ENCODE measurements around the gene KAT2B. TPM values are rescaled to one million over a fixed set of nuclear protein-coding genes. Genes with fewer than 3 reads are reported as not detected.

Gene KAT2B
- total and polyA plus RNA-seq, 2 of the 8 experiments (the other 6 are each of a cell fraction or from before 2014, with no cell fraction given), result 0.24 to 0.91 TPM

DNA sequence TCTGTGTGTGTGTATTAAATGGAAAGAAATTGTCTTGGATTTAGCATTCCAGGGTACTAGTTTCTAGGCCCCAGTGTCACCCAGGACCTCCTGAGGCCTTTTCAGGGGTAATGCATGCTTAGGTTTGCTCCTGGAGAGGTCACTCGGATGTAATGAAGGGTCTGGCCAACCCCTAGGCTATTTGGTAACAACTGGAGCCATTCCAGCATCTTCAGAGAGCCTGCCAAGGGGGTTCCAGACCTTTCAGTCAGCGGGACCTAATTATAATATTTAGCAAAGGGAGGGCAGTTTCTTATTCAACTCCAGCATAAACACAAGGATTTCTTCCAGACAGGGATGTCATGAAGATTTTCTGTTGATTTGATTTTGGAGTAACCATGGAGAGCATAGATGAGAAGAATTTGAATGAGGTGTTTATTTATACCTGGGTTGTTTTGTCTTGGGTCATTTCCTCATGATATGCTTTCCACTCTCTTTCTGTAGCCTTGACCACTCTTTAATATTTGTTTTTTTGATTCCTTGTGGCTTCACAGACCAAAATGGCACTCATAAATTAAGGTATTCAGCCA, 17.4 kb downstream of the KAT2B start:
- no peak overlapping the region for H2BK20ac ChIP-seq (ENCODE audit: low read length)
- peaks cover 0 to 2% (median 0%) of the 10 kb centered on the region in 4 experiments; a peak in 1 of 7 replicates for H3K4me1 ChIP-seq (replicated peaks in 1 of 4; ENCODE audit: control insufficient read depth in 3 of 4, insufficient read depth in 4 of 4, low read length in 3 of 4)
- no peak overlapping the region for H2BK120ac ChIP-seq (replicated peaks; ENCODE audit: low read depth, low read length)
- no peak overlapping the region for H3K4ac ChIP-seq (replicated peaks; ENCODE audit: insufficient read length, low read depth, low read length)
- H3K9ac ChIP-seq (replicated peaks in 1 of 4; ENCODE audit: extremely low read depth in 1 of 4, low read depth in 3 of 4, low read length in 3 of 4), result no peak overlapping the region
- no peaks in the 10 kb centered on the region for H4K20me1 ChIP-seq (replicated peaks in 1 of 2; ENCODE audit: control insufficient read depth in 1 of 2, insufficient read depth in 2 of 2, low read length in 2 of 2)
- H3K4me3 ChIP-seq (ENCODE audit: extremely low read depth in 1 of 4, insufficient read depth in 2 of 4, low read depth in 3 of 4, low read length in 4 of 4), result no peak overlapping the region
- ChIA-PET POLR2A (ENCODE audit: partially characterized antibody) (no interaction called here), CTCF (ENCODE audit: partially characterized antibody) (interaction anchor here (1.0 to 1.1 kb wide), 2 partner anchors 16 to 64 kb away, joined by 3 read pairs; no protein-coding TSS in a partner anchor)
- H4K5ac ChIP-seq (ENCODE audit: insufficient read length, low read depth, low read length), result no peak overlapping the region
- H3K27ac ChIP-seq (ENCODE audit: low read depth, low read length), result no peak overlapping the region
- no peak overlapping the region for H4K91ac ChIP-seq (replicated peaks; ENCODE audit: insufficient read length, low read length)
- peaks cover 2% of the 10 kb centered on the region; the same call in 1 of the 2 replicates for H3K23me2 ChIP-seq (ENCODE audit: low read depth, low read length)
- H3K79me2 ChIP-seq (ENCODE audit: control insufficient read depth in 1 of 2, insufficient read depth in 2 of 2, low read length in 2 of 2), result no peaks in the 10 kb centered on the region
- DNase-seq (ENCODE audit: low read depth in 1 of 2, low spot score in 2 of 2) (no peak), FAIRE-seq (no peak)
- no peak overlapping the region for H2AK5ac ChIP-seq (ENCODE audit: low read depth, low read length)
- H3K27me3 ChIP-seq (replicated peaks in 1 of 4; ENCODE audit: control insufficient read depth in 3 of 4, extremely low read depth in 1 of 4, insufficient read depth in 3 of 4, low read length in 3 of 4), result no peaks in the 10 kb centered on the region
- whole genome bisulfite sequencing, 2 experiments (ENCODE audit: extremely low coverage in 1 of 2, insufficient coverage in 1 of 2, insufficient read length in 1 of 2, insufficient replicate concordance in 2 of 2, low coverage in 1 of 2, low lambda C conversion rate in 2 of 2, missing lambda C conversion rate in 1 of 2), result 90% methylated on average over 2 of the region's 2 CpGs; no CpG with 5 or more reads in 1 of the 2 experiments
- H3K9me3 ChIP-seq (ENCODE audit: insufficient read depth in 2 of 2, low read depth in 1 of 2, low read length in 1 of 2), result no peaks in the 10 kb centered on the region
- no peak overlapping the region for H2BK15ac ChIP-seq (ENCODE audit: low read length)
- H3K4me2 ChIP-seq (ENCODE audit: insufficient read depth in 1 of 2, low read depth in 2 of 2, low read length in 2 of 2), result no peak overlapping the region
- H2AFZ ChIP-seq (ENCODE audit: low read length), result no peak overlapping the region
- no peaks in the 10 kb centered on the region for H3K79me1 ChIP-seq (ENCODE audit: low read depth, low read length)
- no peak overlapping the region for H2BK5ac ChIP-seq (ENCODE audit: low read depth, low read length)
- no peak overlapping the region for H3K14ac ChIP-seq (ENCODE audit: insufficient read length)
- no peak overlapping the region for H3K18ac ChIP-seq (ENCODE audit: extremely low read depth, low read length)
- no peak overlapping the region for H3K23ac ChIP-seq (ENCODE audit: insufficient read length)
- no peak overlapping the region for H2BK12ac ChIP-seq (ENCODE audit: low read depth, low read length)
- H3K36me3 ChIP-seq (ENCODE audit: control insufficient read depth in 2 of 4, insufficient read depth in 4 of 4, low read length in 3 of 4), result no peaks in the 10 kb centered on the region
- H3K56ac ChIP-seq (replicated peaks; ENCODE audit: insufficient read length, low read depth, low read length), result no peak overlapping the region
- H4K8ac ChIP-seq (ENCODE audit: extremely low read depth, insufficient read depth, low read length), result no peak overlapping the region
- TF ChIP-seq, protein P1, sequence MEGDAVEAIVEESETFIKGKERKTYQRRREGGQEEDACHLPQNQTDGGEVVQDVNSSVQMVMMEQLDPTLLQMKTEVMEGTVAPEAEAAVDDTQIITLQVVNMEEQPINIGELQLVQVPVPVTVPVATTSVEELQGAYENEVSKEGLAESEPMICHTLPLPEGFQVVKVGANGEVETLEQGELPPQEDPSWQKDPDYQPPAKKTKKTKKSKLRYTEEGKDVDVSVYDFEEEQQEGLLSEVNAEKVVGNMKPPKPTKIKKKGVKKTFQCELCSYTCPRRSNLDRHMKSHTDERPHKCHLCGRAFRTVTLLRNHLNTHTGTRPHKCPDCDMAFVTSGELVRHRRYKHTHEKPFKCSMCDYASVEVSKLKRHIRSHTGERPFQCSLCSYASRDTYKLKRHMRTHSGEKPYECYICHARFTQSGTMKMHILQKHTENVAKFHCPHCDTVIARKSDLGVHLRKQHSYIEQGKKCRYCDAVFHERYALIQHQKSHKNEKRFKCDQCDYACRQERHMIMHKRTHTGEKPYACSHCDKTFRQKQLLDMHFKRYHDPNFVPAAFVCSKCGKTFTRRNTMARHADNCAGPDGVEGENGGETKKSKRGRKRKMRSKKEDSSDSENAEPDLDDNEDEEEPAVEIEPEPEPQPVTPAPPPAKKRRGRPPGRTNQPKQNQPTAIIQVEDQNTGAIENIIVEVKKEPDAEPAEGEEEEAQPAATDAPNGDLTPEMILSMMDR (IDR thresholded peaks at IDR 0.05; ENCODE audit: control extremely low read depth in 1 of 3, insufficient read depth in 1 of 3, low read depth in 1 of 3, low read length in 3 of 3), result no peak
- TF ChIP-seq KDM4A (IDR thresholded peaks at IDR 0.05; ENCODE audit: low read depth, low read length, severe bottlenecking), result no peak
- TF ChIP-seq SIX5 (IDR thresholded peaks at IDR 0.05; ENCODE audit: low read depth, low read length), result no peak
- no peak for TF ChIP-seq E2F6 (IDR thresholded peaks at IDR 0.05)
- TF ChIP-seq RFX5 (IDR thresholded peaks at IDR 0.05; ENCODE audit: borderline replicate concordance, low read depth, low read length), result no peak
- TF ChIP-seq TCF12 (IDR thresholded peaks at IDR 0.05; ENCODE audit: low read depth, low read length), result no peak
- TF ChIP-seq RAD21 (IDR thresholded peaks at IDR 0.05 in 1 of 2, conservative IDR thresholded peaks at IDR 0.05 in 1 of 2; ENCODE audit: low read depth in 2 of 2, low read length in 2 of 2), result no peak
- TF ChIP-seq RNF2 (IDR thresholded peaks at IDR 0.05; ENCODE audit: borderline replicate concordance, low read depth, low read length, missing control alignments, poor library complexity, severe bottlenecking), result no peak
- TF ChIP-seq EGR1 (IDR thresholded peaks at IDR 0.05; ENCODE audit: borderline replicate concordance, low read depth, low read length), result no peak
